HG02610 (cell line): ENCODE results near the gene BIRC2.
A peak's percentile ranks its signal among the peaks of the same experiment; 100 is the strongest.
"Not testable (repeated sequence)": the region's sequence is repeated elsewhere in the genome, so short reads cannot be mapped to it uniquely, and the experiment has no call there.

Experiments used
- ATAC-seq: cut with Tn5 transposase; IDR thresholded peaks from one replicate; pipeline ENCODE4 v1.9.1; 2021; ENCODE audit warnings: mild to moderate bottlenecking, moderate library complexity; ENCODE audit not compliant: unreplicated experiment

Gene BIRC2

DNA sequence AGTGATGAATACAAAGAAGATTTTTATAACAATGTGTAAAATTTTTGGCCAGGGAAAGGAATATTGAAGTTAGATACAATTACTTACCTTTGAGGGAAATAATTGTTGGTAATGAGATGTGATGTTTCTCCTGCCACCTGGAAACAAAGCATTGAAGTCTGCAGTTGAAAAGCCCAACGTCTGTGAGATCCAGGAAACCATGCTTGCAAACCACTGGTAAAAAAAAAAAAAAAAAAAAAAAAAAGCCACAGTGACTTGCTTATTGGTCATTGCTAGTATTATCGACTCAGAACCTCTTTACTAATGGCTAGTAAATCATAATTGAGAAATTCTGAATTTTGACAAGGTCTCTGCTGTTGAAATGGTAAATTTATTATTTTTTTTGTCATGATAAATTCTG, 24.5 kb upstream of the BIRC2 start:
- ATAC-seq, result no peak

DNA sequence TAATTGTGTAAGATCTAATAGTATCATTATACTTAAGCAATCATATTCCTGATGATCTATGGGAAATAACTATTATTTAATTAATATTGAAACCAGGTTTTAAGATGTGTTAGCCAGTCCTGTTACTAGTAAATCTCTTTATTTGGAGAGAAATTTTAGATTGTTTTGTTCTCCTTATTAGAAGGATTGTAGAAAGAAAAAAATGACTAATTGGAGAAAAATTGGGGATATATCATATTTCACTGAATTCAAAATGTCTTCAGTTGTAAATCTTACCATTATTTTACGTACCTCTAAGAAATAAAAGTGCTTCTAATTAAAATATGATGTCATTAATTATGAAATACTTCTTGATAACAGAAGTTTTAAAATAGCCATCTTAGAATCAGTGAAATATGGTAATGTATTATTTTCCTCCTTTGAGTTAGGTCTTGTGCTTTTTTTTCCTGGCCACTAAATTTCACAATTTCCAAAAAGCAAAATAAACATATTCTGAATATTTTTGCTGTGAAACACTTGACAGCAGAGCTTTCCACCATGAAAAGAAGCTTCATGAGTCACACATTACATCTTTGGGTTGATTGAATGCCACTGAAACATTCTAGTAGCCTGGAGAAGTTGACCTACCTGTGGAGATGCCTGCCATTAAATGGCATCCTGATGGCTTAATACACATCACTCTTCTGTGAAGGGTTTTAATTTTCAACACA, 23.3 kb upstream of the BIRC2 start:
- no peak for ATAC-seq

DNA sequence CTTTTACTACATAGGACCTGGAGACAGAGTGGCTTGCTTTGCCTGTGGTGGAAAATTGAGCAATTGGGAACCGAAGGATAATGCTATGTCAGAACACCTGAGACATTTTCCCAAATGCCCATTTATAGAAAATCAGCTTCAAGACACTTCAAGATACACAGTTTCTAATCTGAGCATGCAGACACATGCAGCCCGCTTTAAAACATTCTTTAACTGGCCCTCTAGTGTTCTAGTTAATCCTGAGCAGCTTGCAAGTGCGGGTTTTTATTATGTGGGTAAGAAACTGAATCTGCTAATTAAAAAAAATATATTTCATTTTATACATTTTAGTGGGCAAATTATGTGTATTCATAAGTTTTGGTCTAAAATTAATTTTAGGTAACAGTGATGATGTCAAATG, 21.9 kb upstream of the BIRC2 start:
- ATAC-seq, result no peak

DNA sequence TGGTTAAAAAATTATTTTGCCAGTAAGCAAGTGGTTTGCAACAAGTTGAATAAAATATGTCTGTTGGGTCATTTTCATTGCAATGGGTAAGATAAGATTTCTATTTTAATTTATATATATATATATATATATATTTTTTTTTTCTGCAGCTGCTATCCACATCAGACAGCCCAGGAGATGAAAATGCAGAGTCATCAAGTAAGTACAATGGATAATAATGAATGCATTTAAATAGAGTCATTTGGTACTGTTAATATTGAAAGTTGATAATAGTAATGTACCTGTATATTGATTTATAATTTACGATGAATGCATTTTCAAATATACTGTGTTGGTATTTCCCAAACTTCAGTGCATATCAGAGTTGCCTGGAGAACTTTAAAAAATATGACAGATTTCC, 18.3 kb upstream of the BIRC2 start:
- no peak for ATAC-seq

DNA sequence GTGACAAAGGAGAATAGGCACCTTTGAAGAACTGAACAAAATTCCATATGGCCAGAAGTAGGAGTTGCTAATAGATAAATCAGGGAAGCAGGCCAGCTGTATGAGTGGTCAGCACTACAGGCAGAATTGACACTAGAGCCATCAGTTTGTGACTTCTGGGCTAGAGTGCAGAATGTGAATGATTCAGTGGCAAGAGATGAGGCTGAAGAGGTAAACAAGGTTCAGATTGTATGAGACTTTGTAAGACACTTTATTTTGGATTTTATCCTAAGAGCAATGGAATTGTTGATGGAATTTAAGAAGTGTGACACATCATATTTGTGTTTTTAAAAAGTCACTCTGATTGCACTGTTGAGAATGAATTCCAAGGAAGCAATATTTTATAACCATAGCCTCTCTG, 16.8 kb upstream of the BIRC2 start:
- no peak for ATAC-seq

DNA sequence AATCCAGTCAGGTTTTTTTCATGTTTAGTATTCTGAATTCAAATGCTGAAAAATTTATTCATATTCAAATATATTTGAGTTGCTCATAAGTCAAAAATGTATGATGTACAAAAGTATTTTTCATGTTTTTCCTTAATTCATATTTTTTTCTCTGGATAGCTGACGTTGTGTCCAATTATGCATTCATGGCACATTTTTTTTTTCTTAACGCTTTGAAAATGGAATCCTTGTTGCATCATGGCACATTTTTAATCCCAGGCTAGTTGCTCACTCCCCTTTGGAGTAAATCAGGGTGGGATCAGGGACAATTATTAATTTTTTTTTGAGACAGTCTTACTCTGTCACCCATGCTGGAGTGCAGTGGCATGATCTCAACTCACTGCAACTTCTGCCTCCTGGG, 15.7 kb upstream of the BIRC2 start:
- no peak for ATAC-seq

GRCh38 chr11:102332611-102332994, 14.4 kb upstream of the BIRC2 start:
- no peak for ATAC-seq

DNA sequence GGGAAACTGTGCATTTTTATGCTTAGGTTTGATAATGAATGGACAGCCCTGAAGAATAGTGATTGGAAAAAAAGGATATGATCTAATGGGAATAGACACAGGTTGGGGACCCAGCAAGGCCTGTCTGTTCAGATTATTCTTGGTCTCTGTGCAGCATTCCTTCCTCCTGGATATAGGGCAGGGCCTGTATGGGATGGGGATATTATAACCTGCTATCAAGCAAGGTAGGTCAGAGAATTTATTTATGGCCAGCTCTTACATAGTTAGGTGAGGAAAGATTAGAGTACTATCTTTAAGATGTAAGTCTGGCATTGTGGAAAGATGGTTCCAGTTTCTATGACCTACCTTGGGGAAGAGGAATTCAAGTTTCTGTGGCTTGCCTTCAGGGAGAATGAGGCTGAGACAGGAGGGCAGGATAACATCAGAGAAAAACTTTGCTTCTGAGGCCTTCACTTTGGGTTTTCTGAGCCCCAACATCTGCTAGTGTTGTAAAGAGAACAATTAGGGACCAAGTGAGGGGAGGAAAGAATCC, 8.5 kb upstream of the BIRC2 start:
- ATAC-seq, result no peak

DNA sequence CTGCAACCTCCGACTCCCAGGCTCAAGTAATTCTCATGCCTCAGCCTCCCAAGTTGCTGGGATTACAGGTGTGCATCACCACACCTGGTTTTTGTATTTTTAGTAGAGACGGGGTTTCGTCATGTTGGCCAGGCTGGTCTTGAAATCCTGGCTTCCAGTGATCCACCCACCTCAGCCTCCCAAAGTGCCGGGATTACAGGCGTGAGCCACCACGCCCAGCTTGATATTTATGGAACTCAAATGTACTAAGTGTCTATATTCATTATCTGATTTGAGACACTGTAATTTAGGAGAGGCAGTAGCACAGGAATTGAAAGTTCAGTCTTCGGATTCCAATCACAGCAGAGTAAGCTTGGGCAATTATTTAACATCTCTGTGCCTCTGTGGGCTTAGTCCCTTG, 5.7 kb upstream of the BIRC2 start:
- ATAC-seq, result not testable (repeated sequence)

DNA sequence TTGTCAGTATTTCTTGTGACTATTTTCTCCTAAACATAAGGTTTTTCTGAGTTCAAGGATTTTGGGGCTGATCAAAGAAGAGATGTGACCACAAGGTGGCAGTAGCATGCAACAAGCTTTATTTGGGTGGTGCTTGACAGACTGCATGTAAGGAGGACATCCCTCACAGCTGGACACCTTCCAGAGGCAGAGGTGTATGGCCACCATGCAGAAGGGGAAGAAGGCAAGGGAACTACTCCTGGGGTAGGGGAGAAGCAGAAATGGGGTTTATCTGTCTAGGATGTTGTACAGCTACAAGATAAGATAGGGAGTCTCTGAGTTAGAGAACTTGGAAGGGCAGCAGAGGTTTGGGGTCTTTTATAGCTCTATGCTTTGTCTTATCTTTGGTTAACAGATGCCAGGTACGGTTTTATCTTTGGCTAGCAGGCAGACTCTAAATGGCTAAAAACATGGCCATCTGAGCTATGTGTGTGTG, 5.1 kb upstream of the BIRC2 start:
- ATAC-seq, result no peak

GRCh38 chr11:102343809-102344208, 3.2 kb upstream of the BIRC2 start:
- no peak for ATAC-seq

DNA sequence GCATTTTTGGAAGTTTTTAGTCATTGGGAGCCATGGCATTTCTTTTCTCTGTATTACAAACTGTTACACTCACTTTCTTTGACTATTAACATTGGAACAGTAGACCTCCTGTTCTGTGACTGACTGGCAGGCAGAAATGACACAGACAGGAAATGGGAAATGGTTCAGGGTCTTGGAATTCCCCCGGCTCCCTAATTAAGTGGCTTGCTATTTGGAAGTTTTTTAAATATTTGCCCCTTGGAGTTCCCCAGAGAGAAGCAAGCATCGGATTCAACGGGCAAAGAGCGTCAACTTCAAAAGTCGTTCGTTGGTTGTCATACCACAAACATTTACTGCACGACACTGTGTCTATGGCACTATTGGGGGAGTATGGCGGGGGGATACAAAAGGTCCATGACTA, 1.1 kb upstream of the BIRC2 start:
- peak; percentile 41 for ATAC-seq

GRCh38 chr11:102346456-102346747, 612 bp upstream of the BIRC2 start:
- no peak for ATAC-seq

- peak; percentile 7 for ATAC-seq
These were observed 702 bp downstream of the BIRC2 start for GRCh38 chr11:102347462-102348370.

DNA sequence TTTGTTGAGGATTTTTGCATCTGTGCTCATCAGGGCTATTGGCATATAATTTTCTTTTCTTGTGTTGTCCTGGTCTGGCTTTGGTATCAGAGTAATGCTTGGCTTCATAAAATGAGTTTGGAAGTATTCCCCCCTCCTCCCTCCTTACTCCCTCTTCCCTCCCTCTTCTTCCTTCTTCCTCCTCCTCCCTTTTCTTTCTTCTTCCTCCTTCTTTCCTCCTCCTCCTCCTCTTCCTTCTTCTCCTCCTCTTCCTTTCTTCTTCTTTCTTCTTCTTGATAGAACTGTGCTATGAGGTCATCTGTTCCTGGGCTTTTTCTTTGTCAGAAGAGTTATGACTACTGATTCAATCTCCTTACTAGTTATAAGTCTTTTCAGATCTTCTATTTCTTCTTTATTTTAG, 10.1 kb downstream of the BIRC2 start:
- no peak for ATAC-seq

GRCh38 chr11:102359372-102359771, 12.4 kb downstream of the BIRC2 start:
- ATAC-seq, result no peak

DNA sequence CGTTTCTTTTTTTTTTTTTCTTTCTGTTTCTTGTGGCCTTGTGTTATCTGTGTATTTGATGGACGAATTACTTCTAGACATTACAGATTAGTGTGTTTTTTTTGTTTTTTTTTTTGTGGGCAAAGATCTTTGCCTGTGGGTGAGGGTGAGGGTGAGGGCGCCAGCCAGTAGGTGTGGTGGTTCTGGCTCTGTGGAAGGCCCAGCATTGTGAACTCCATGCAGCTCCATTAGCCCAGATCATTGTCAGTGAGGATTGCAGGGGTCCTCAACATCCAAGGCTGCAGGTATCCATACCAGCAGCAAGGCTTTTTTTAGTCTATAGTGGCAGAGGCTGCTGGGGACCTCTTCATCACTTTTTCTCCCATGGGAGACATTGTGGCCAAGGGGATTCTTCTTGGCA, 13.7 kb downstream of the BIRC2 start:
- ATAC-seq, result no peak

DNA sequence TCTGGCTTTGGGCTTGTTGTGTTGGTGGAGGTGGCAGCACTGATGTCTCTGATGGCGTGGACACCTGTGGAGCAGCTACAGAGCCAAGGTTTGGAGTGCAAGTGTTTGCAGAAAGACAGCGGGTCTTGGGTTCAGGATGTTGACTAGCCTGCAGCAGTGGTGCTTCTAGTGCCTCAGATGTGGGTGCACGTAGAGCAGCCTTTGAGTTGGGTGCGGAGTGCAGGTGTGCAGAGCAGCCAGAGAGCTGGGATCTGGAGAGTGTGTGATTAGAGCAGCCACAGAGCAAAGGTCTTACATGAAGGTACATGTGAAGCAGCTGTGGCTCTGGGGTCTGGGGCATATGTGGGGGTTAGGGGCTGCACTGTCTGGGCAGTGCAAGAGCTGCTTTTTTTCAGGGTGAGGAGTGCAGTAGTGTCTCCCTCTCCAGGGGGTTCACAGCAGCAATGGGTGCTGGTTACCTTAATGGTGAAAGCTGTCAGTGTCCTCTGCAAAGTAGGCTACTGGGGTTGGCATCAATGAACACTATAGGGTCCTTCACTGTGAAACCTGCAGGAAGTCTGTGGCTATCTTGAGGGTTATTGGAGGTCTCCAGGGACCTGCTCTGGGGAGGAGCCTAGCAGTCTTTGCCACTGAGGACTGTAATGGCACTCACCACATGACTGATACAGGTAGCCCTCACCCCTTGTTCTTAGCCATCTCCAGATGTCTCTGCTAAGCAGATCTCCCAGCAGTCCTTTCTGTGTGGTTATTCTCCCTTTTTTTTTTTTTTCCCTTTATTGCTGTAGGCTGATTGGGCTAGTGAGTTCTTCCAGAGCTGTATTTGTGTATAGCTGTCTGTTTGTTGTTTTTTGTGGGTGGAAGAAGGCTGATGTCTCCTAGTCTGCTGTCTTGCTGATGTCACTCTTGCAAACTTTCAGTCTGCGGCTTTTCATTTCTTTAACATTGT, 14.3 kb downstream of the BIRC2 start:
- peak; percentile 85 for ATAC-seq

GRCh38 chr11:102364991-102365390, 18.0 kb downstream of the BIRC2 start:
- ATAC-seq, result no peak

DNA sequence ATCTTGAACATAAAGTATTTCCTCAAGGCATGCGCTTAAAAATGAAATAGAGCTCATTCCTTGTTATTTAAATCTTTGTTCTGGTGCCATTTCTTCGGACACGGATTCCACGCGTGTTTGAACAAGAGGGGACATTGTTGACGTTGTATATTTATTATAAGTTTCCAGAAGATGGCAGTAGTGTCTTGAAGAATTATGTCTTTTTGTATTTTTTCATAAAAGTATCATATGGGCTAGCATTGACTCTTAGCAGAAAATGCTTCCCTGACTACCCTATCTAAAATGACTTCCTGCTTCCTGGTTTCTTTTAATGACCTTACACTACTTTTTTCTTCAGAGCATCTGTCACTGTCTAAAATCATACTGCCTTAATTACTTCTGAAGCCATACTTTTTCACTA, 20.4 kb downstream of the BIRC2 start:
- no peak for ATAC-seq

DNA sequence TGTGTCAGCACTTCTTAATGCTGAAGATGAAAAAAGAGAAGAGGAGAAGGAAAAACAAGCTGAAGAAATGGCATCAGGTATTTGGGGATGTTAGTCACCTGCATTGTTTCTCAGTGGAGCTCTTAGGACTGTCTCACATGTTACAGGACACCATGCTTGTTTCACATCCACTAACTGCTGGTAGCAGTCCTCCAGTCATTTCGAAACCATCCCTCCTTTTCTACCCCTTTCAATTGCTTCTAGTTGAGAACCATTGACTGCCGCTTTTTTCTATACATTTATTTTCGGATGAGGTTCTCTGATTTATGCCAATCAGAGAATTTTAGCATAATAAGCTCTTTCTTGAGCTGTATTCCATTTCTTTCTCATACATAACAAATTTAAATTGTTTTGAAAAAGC, 21.5 kb downstream of the BIRC2 start:
- ATAC-seq, result peak; percentile 99
